Measurements from ENCODE around the gene ACADVL. TPM values are rescaled to one million over a fixed set of nuclear protein-coding genes. Genes with fewer than 3 reads are reported as not detected.

Gene ACADVL
- polyA plus RNA-seq, 1 of the 3 experiments (the other 2 are of a cell fraction), result 635 TPM

GRCh38 chr17:7260151-7260550 is 40.4 kb downstream of the ACADVL start:
- Histone ChIP-seq H3K27ac (ENCODE audit: low read depth in 2 of 2, low read length in 1 of 2) (no peak overlapping the region), H3K27me3 (ENCODE audit: insufficient read depth) (no peaks in the 10 kb centered on the region), H3K9me2 (no peaks in the 10 kb centered on the region), H3F3A (replicated peaks; ENCODE audit: insufficient read depth) (peaks cover 30% of the 10 kb centered on the region), H3K4me1 (ENCODE audit: control insufficient read depth in 1 of 2, insufficient read depth in 2 of 2, low read depth in 1 of 2, low read length in 1 of 2) (peaks cover 0 to 6% of the 10 kb centered on the region in 2 experiments; a peak in 2 of 4 replicates), H4K20me1 (ENCODE audit: insufficient read depth) (no peaks in the 10 kb centered on the region), H3K9me3 (no peaks in the 10 kb centered on the region), H3K79me2 (ENCODE audit: insufficient read depth) (no peaks in the 10 kb centered on the region), H3K4me3 (ENCODE audit: low read depth in 2 of 2, low read length in 1 of 2) (no peak overlapping the region), H3K4me2 (no peak overlapping the region), H3K36me3 (replicated peaks in 1 of 2; ENCODE audit: control insufficient read depth in 1 of 2, insufficient read depth in 2 of 2, low read length in 1 of 2) (peaks cover 6 to 22% of the 10 kb centered on the region in 2 experiments), H2AFZ (ENCODE audit: low read depth) (no peak overlapping the region), H3K9ac (no peak overlapping the region)
- POLR2A ChIA-PET, result no interaction called here
- CTCF ChIA-PET, result interaction anchor here (0.9 to 1.9 kb wide), 4 partner anchors 20 to 41 kb away, joined by 3 to 13 read pairs (median 4); no protein-coding TSS in a partner anchor
- no peak for TF ChIP-seq ZBTB33 (IDR thresholded peaks at IDR 0.05; ENCODE audit: borderline replicate concordance, low read depth)
- TF ChIP-seq USF2 (IDR thresholded peaks at IDR 0.05; ENCODE audit: borderline replicate concordance, low read depth, low read length), result no peak
- TF ChIP-seq TAF1 (IDR thresholded peaks at IDR 0.05; ENCODE audit: borderline replicate concordance, low read depth, low read length), result no peak
- DNase-seq, result peak; percentile 16
- WGBS (ENCODE audit: low lambda C conversion rate), result 83% methylated on average over 2 of the region's 4 CpGs

- Histone ChIP-seq H3K9ac (no peak overlapping the region), H3K27me3 (ENCODE audit: insufficient read depth) (no peaks in the 10 kb centered on the region), H3K4me3 (ENCODE audit: low read depth in 2 of 2, low read length in 1 of 2) (peak overlapping the region in 1 of 2 experiments; percentile 7; a peak in 1 of 4 replicates), H3K9me2 (no peaks in the 10 kb centered on the region), H3K36me3 (replicated peaks in 1 of 2; ENCODE audit: control insufficient read depth in 1 of 2, insufficient read depth in 2 of 2, low read length in 1 of 2) (peaks cover 6 to 22% of the 10 kb centered on the region in 2 experiments), H2AFZ (ENCODE audit: low read depth) (no peak overlapping the region), H4K20me1 (ENCODE audit: insufficient read depth) (no peaks in the 10 kb centered on the region), H3K27ac (ENCODE audit: low read depth in 2 of 2, low read length in 1 of 2) (no peak overlapping the region), H3K4me1 (ENCODE audit: control insufficient read depth in 1 of 2, insufficient read depth in 2 of 2, low read depth in 1 of 2, low read length in 1 of 2) (peaks cover 0 to 6% of the 10 kb centered on the region in 2 experiments; a peak in 2 of 4 replicates), H3K79me2 (ENCODE audit: insufficient read depth) (no peaks in the 10 kb centered on the region), H3K9me3 (no peaks in the 10 kb centered on the region), H3K4me2 (no peak overlapping the region), H3F3A (replicated peaks; ENCODE audit: insufficient read depth) (peaks cover 37% of the 10 kb centered on the region)
- WGBS (ENCODE audit: low lambda C conversion rate), result 62% methylated on average over 19 of the region's 54 CpGs
- CTCF ChIA-PET, result interaction anchor here (0.8 to 1.9 kb wide), 4 partner anchors 19 to 36 kb away, joined by 3 to 13 read pairs (median 6); partner anchors contain the start of gene SLC2A4
- no peak for DNase-seq
- POLR2A ChIA-PET, result no interaction called here
- TF ChIP-seq MXI1 (IDR thresholded peaks at IDR 0.05; ENCODE audit: low read depth, low read length) (no peak), NFIC (IDR thresholded peaks at IDR 0.05; ENCODE audit: borderline replicate concordance) (no peak), GATA2 (CRISPR knock-in tag; IDR thresholded peaks at IDR 0.05) (no peak), SMC3 (IDR thresholded peaks at IDR 0.05; ENCODE audit: low read depth, low read length) (no peak), NRF1 (IDR thresholded peaks at IDR 0.05; ENCODE audit: low read depth, low read length) (no peak), MAX (IDR thresholded peaks at IDR 0.05; ENCODE audit: low read depth) (no peak), IRF3 (IDR thresholded peaks at IDR 0.05; ENCODE audit: low read depth, low read length) (no peak), PBX3 (IDR thresholded peaks at IDR 0.05) (no peak), EP300 (IDR thresholded peaks at IDR 0.05; ENCODE audit: borderline replicate concordance in 1 of 2, low read depth in 1 of 2, low read length in 1 of 2) (no peak), ELF1 (IDR thresholded peaks at IDR 0.05) (no peak), REST (IDR thresholded peaks at IDR 0.05; ENCODE audit: low read depth, low read length) (no peak)
Measured at GRCh38 chr17:7260651-7261378, 41.1 kb downstream of the ACADVL start.
